Astrocyte of the cerebellum (primary cell): ENCODE data around the gene STK24.
"Not testable (repeated sequence)": the region's sequence is repeated elsewhere in the genome, so short reads cannot be mapped to it uniquely, and the experiment has no call there.

Experiments used
- DNase-seq: peaks from one replicate; pipeline ENCODE4 v3.0.0-alpha.2; 2011; ENCODE audit warnings: low read depth
- H3K4me3 ChIP-seq: 2 replicates; pipeline ENCODE4 v1.5.1; 2011; ENCODE audit warnings: mild to moderate bottlenecking, low read depth, low read length, moderate library complexity
- CTCF ChIP-seq: IDR thresholded peaks from 2 replicates; pipeline ENCODE4 v1.5.1; 2012; ENCODE audit warnings: low read length, low read depth, moderate library complexity, mild to moderate bottlenecking; ENCODE audit errors: missing control alignments
- in situ Hi-C: cut with HindIII; loops from 2 replicates; pipeline ENCODE4 v1.10.0; 2017; ENCODE audit warnings: low sequenced_read_pairs

STK24 gene

GRCh38 chr13:98420554-98421175 is 156.2 kb downstream of the STK24 start:
- no peak for DNase-seq
- TF ChIP-seq CTCF: no peak
- H3K4me3 ChIP-seq: no peak overlapping the region
- in situ Hi-C loops: no loop called here

- no peak for DNase-seq
These were observed 156.9 kb downstream of the STK24 start for GRCh38 chr13:98419786-98420553.

GRCh38 chr13:98416408-98416807 is 160.5 kb downstream of the STK24 start:
- no peak overlapping the region for H3K4me3 ChIP-seq
- no peak for DNase-seq
- TF ChIP-seq CTCF: no peak
- in situ Hi-C loops: no loop called here

More at GRCh38 chr13:98419786-98420553, 156.9 kb downstream of the STK24 start:
- in situ Hi-C loops: no loop called here
- no peak overlapping the region for H3K4me3 ChIP-seq
- TF ChIP-seq CTCF: no peak

GRCh38 chr13:98415326-98416070 is 161.4 kb downstream of the STK24 start:
- in situ Hi-C loops: no loop called here
- no peak overlapping the region for H3K4me3 ChIP-seq
- no peak for DNase-seq
- no peak for TF ChIP-seq CTCF

- in situ Hi-C loops: no loop called here
- no peak for TF ChIP-seq CTCF
- no peak overlapping the region for H3K4me3 ChIP-seq
- no peak for DNase-seq
These were observed 163.1 kb downstream of the STK24 start for GRCh38 chr13:98413796-98414195.

- H3K4me3 ChIP-seq, DNase-seq, in situ Hi-C loops: not testable (repeated sequence)
These were observed 163.6 kb downstream of the STK24 start for GRCh38 chr13:98413278-98413677.
